Measurements from ENCODE around the gene PLCB1. TPM values are rescaled to one million over a fixed set of nuclear protein-coding genes. Genes with fewer than 3 reads are reported as not detected.
A peak's percentile ranks its signal among the peaks of the same experiment; 100 is the strongest.

The PLCB1 gene
- polyA plus RNA-seq, 1 donor from 2014 or later: 0.28 TPM

- Mint-ChIP-seq H3K4me1 (no peaks in the 10 kb centered on the region), H3K27ac (no peak overlapping the region), H3K9me3 (no peaks in the 10 kb centered on the region), H3K27me3 (no peaks in the 10 kb centered on the region), H3K36me3 (no peaks in the 10 kb centered on the region), H3K4me3 (no peak overlapping the region)
Measured at GRCh38 chr20:8662433-8662954, 530.4 kb downstream of the PLCB1 start.

GRCh38 chr20:8663424-8663823, 531.4 kb downstream of the PLCB1 start:
- no peak overlapping the region for H3K4me3 Mint-ChIP-seq

GRCh38 chr20:8664778-8665177, 532.7 kb downstream of the PLCB1 start:
- Mint-ChIP-seq H3K4me3 (no peak overlapping the region), H3K36me3 (no peaks in the 10 kb centered on the region), H3K4me1 (no peaks in the 10 kb centered on the region), H3K9me3 (no peaks in the 10 kb centered on the region), H3K27me3 (no peaks in the 10 kb centered on the region), H3K27ac (no peak overlapping the region)

More at GRCh38 chr20:8663424-8663823, 531.4 kb downstream of the PLCB1 start:
- H3K27me3 Mint-ChIP-seq: no peaks in the 10 kb centered on the region
- H3K27ac Mint-ChIP-seq: no peak overlapping the region
- H3K36me3 Mint-ChIP-seq: no peaks in the 10 kb centered on the region
- H3K9me3 Mint-ChIP-seq: no peaks in the 10 kb centered on the region
- no peaks in the 10 kb centered on the region for H3K4me1 Mint-ChIP-seq

- H3K27ac Mint-ChIP-seq: no peak overlapping the region
- no peaks in the 10 kb centered on the region for H3K36me3 Mint-ChIP-seq
- H3K9me3 Mint-ChIP-seq: no peaks in the 10 kb centered on the region
- H3K4me3 Mint-ChIP-seq: peak overlapping the region in 1 of 4 donors; percentile 60
- no peaks in the 10 kb centered on the region for H3K4me1 Mint-ChIP-seq
- peaks cover 2% of the 10 kb centered on the region for H3K27me3 Mint-ChIP-seq
Measured at GRCh38 chr20:8667306-8667705, 535.2 kb downstream of the PLCB1 start.

- Mint-ChIP-seq H3K4me1 (no peaks in the 10 kb centered on the region), H3K4me3 (no peak overlapping the region), H3K36me3 (no peaks in the 10 kb centered on the region), H3K9me3 (no peaks in the 10 kb centered on the region), H3K27ac (no peak overlapping the region), H3K27me3 (peaks cover 3% of the 10 kb centered on the region)
Measured at GRCh38 chr20:8670207-8670892, 538.3 kb downstream of the PLCB1 start.

GRCh38 chr20:8670893-8671215, 538.8 kb downstream of the PLCB1 start:
- H3K27me3 Mint-ChIP-seq: peaks cover 3% of the 10 kb centered on the region
- H3K4me3 Mint-ChIP-seq: no peak overlapping the region
- H3K27ac Mint-ChIP-seq: no peak overlapping the region
- no peaks in the 10 kb centered on the region for H3K9me3 Mint-ChIP-seq
- H3K36me3 Mint-ChIP-seq: no peaks in the 10 kb centered on the region
- no peaks in the 10 kb centered on the region for H3K4me1 Mint-ChIP-seq

GRCh38 chr20:8671370-8671961, 539.4 kb downstream of the PLCB1 start:
- Mint-ChIP-seq H3K9me3 (no peaks in the 10 kb centered on the region), H3K4me3 (no peak overlapping the region), H3K4me1 (no peaks in the 10 kb centered on the region), H3K36me3 (no peaks in the 10 kb centered on the region), H3K27me3 (peaks cover 3% of the 10 kb centered on the region), H3K27ac (no peak overlapping the region)

GRCh38 chr20:8673116-8673515, 541.0 kb downstream of the PLCB1 start:
- Mint-ChIP-seq H3K4me1 (no peaks in the 10 kb centered on the region), H3K9me3 (peaks cover 0 to 2% (median 0%) of the 10 kb centered on the region in 3 donors), H3K36me3 (no peaks in the 10 kb centered on the region), H3K4me3 (no peak overlapping the region), H3K27me3 (peaks cover 3% of the 10 kb centered on the region), H3K27ac (no peak overlapping the region)

- H3K27me3 Mint-ChIP-seq: peaks cover 2% of the 10 kb centered on the region
- H3K9me3 Mint-ChIP-seq: peaks cover 0 to 2% (median 0%) of the 10 kb centered on the region in 3 donors
- H3K4me3 Mint-ChIP-seq: no peak overlapping the region
- no peak overlapping the region for H3K27ac Mint-ChIP-seq
- no peaks in the 10 kb centered on the region for H3K4me1 Mint-ChIP-seq
- no peaks in the 10 kb centered on the region for H3K36me3 Mint-ChIP-seq
Measured at GRCh38 chr20:8675896-8676295, 543.8 kb downstream of the PLCB1 start.

GRCh38 chr20:8678098-8678776, 546.2 kb downstream of the PLCB1 start:
- Mint-ChIP-seq H3K36me3 (no peaks in the 10 kb centered on the region), H3K9me3 (peaks cover 0 to 2% (median 0%) of the 10 kb centered on the region in 3 donors), H3K27me3 (peaks cover 2% of the 10 kb centered on the region), H3K4me1 (no peaks in the 10 kb centered on the region), H3K27ac (no peak overlapping the region), H3K4me3 (no peak overlapping the region)

GRCh38 chr20:8689337-8689736, 557.3 kb downstream of the PLCB1 start:
- H3K4me3 Mint-ChIP-seq: no peak overlapping the region
- H3K36me3 Mint-ChIP-seq: no peaks in the 10 kb centered on the region
- H3K27ac Mint-ChIP-seq: no peak overlapping the region
- no peaks in the 10 kb centered on the region for H3K27me3 Mint-ChIP-seq
- no peaks in the 10 kb centered on the region for H3K4me1 Mint-ChIP-seq
- H3K9me3 Mint-ChIP-seq: peaks cover 0 to 7% (median 4%) of the 10 kb centered on the region in 3 donors

- H3K4me3 Mint-ChIP-seq: no peak overlapping the region
- no peaks in the 10 kb centered on the region for H3K36me3 Mint-ChIP-seq
- H3K27me3 Mint-ChIP-seq: no peaks in the 10 kb centered on the region
- peaks cover 0 to 4% (median 4%) of the 10 kb centered on the region in 3 donors for H3K9me3 Mint-ChIP-seq
- no peaks in the 10 kb centered on the region for H3K4me1 Mint-ChIP-seq
- H3K27ac Mint-ChIP-seq: no peak overlapping the region
Measured at GRCh38 chr20:8690074-8690473, 558.0 kb downstream of the PLCB1 start.

GRCh38 chr20:8693709-8694108, 561.6 kb downstream of the PLCB1 start:
- Mint-ChIP-seq H3K4me3 (no peak overlapping the region), H3K36me3 (no peaks in the 10 kb centered on the region), H3K27ac (no peak overlapping the region), H3K4me1 (no peaks in the 10 kb centered on the region), H3K9me3 (peaks cover 0 to 2% (median 0%) of the 10 kb centered on the region in 3 donors), H3K27me3 (no peaks in the 10 kb centered on the region)

- H3K9me3 Mint-ChIP-seq: peaks cover 0 to 7% (median 0%) of the 10 kb centered on the region in 3 donors
- no peaks in the 10 kb centered on the region for H3K36me3 Mint-ChIP-seq
- H3K4me1 Mint-ChIP-seq: no peaks in the 10 kb centered on the region
- no peak overlapping the region for H3K27ac Mint-ChIP-seq
- H3K4me3 Mint-ChIP-seq: no peak overlapping the region
- peaks cover 2% of the 10 kb centered on the region for H3K27me3 Mint-ChIP-seq
Measured at GRCh38 chr20:8700756-8701155, 568.7 kb downstream of the PLCB1 start.

- H3K9me3 Mint-ChIP-seq: peaks cover 0 to 4% (median 0%) of the 10 kb centered on the region in 3 donors
- no peaks in the 10 kb centered on the region for H3K4me1 Mint-ChIP-seq
- no peaks in the 10 kb centered on the region for H3K36me3 Mint-ChIP-seq
- H3K27me3 Mint-ChIP-seq: peaks cover 2% of the 10 kb centered on the region
- no peak overlapping the region for H3K4me3 Mint-ChIP-seq
- no peak overlapping the region for H3K27ac Mint-ChIP-seq
Measured at GRCh38 chr20:8706961-8707700, 575.1 kb downstream of the PLCB1 start.

Measured in IgD-negative memory B cell (primary cell).